HepG2 (cell line): ENCODE data around the gene C12orf43.
"Not testable (repeated sequence)": the region's sequence is repeated elsewhere in the genome, so short reads cannot be mapped to it uniquely, and the experiment has no call there.

Source experiments
- EZH2 ChIP-seq: conservative IDR thresholded peaks from 2 replicates; pipeline ENCODE4 v1.6.1; 2012; ENCODE audit warnings: mild to moderate bottlenecking, low read depth, low read length, moderate library complexity
- HNRNPL ChIP-seq: fragments of 200-400 bp; formaldehyde crosslinking; IDR thresholded peaks from 2 replicates; pipeline ENCODE4 v1.6.1; 2017; ENCODE audit warnings: mild to moderate bottlenecking, low read depth, low read length
- MED8 ChIP-seq: sonication (generic); formaldehyde crosslinking; IDR thresholded peaks from 2 replicates; pipeline ENCODE4 v1.8.1; 2023; ENCODE audit warnings: mild to moderate bottlenecking, missing genetic modification reagents; ENCODE audit not compliant: insufficient replicate concordance
- NPAS2 ChIP-seq: sonication (generic); formaldehyde crosslinking; IDR thresholded peaks from 2 replicates; pipeline ENCODE4 v1.8.0; 2022; ENCODE audit warnings: mild to moderate bottlenecking, missing genetic modification reagents, borderline replicate concordance
- TF ChIP-seq, protein P1 (sequence below): sonication (generic); formaldehyde crosslinking; IDR thresholded peaks from 2 replicates; pipeline ENCODE4 v1.8.0; 2022; ENCODE audit warnings: missing genetic modification reagents, mild to moderate bottlenecking, borderline replicate concordance

- TF ChIP-seq, protein P1, sequence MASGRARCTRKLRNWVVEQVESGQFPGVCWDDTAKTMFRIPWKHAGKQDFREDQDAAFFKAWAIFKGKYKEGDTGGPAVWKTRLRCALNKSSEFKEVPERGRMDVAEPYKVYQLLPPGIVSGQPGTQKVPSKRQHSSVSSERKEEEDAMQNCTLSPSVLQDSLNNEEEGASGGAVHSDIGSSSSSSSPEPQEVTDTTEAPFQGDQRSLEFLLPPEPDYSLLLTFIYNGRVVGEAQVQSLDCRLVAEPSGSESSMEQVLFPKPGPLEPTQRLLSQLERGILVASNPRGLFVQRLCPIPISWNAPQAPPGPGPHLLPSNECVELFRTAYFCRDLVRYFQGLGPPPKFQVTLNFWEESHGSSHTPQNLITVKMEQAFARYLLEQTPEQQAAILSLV: not testable (repeated sequence)
- not testable (repeated sequence) for TF ChIP-seq MED8 (CRISPR knock-in tag); NPAS2 (CRISPR knock-in tag); EZH2; HNRNPL
Measured at GRCh38 chr12:121047400-121047799, 31.1 kb upstream of the C12orf43 start.
